ENCODE data around the gene NFE2.
"Not testable (repeated sequence)": the region's sequence is repeated elsewhere in the genome, so short reads cannot be mapped to it uniquely, and the experiment has no call there.

NFE2 gene

GRCh38 chr12:54304187-54304810, 3.5 kb upstream of the NFE2 start:
- no peak for DNase-seq

DNA sequence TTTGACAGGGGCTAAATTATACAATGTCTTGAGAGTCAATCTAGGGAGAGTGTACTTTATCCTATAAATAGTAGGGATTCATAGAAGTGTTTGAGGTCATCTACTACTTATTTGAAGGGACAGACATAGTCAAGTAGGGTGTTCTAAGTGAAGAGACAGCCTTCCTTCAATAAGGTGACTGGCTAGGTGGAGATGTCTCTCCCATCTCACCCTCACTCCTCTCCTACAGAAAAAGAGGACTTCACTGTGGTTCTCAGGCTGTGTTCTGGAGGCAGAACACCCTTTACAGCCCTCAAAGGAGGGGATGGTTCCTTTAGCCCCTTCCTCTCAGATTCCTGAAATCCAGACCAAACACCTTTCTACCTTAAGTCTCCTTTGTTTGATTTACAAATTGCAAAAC, 2.8 kb upstream of the NFE2 start:
- no peak for DNase-seq

DNA sequence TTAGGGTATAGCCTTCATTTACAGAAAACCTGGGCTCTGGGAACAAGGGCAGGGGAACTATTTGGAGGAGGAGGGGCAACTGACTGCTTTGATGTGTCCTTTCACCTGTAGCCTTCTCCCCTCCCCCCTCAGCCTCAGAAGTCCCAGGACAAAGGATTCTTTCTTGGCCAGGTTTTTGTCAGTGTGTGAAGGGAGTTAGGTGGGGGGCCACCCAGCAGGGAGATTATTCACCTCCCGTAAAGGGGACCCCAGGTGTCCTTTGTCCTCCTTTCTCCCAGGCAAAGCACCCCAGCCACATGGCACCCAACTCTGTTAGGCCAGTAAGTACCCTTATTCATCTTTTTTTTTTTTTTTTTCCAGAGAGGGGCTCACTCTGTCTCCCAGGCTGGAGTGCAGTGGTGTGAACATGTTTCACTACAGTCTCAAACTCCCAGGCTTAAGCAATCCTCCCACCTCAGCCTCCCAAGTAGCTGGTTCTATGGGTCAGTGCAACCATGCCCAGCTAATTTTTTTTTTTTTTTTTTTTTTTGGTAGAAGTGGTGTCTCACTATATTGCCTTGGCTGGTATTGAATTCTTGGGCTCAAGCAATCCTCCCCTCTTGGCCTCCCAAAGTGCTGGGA, 723 bp upstream of the NFE2 start:
- no peak for DNase-seq

- no peak for DNase-seq
Measured at GRCh38 chr12:54300225-54300731, 537 bp downstream of the NFE2 start.

DNA sequence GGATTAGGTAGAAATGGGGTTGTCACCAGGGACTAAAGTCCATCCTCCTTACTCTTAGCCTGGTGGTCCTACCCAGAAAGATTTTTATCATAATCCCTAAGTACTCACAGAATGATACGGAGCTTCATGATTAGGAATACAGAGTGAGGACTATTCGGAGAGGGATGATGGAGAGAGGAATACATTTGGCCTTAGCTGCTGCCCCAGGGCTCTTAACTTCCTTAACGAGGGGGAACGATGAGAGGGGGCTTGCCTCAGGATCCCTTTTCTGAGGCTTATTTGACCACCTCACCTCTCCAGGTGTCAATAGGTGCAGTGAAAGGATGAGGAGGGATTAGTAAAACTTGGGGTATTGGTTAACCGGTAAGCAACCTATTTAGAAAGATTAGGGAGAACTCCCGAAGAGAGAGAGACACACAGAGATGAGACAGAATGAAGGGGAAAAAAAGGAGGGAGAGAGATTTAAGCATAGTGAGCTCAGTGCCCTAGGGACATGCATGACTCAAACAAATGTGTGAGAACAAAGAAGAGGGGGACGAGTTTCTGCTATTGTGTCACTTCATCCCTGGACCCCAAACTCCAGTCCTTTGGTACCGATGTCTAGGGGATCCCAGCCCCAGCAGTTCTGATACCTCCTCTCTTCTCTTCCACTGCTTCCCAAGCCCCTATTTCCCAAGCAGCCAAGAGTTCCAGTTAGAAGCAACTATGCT, 1.1 kb downstream of the NFE2 start:
- no peak for DNase-seq

DNA sequence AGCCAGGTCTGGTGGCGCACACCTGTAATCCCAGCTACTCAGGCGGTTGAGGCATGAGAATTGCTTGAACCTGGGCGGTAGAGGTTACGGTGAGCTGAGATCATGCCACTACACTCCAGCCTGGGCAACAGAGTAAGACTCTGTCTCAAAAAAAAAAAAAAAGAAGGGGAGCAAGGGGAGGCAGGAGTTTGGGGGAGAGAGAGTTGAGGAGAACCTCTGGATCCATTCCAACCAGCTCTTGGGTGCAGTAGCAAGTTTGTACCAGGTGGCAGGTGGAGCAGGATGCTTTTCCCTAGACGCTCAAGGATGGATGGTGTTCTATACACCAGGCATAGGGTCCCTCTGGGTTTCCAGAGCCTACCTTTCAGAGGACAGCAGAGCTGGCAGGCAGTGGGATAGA, 1.9 kb downstream of the NFE2 start:
- no peak for DNase-seq

DNA sequence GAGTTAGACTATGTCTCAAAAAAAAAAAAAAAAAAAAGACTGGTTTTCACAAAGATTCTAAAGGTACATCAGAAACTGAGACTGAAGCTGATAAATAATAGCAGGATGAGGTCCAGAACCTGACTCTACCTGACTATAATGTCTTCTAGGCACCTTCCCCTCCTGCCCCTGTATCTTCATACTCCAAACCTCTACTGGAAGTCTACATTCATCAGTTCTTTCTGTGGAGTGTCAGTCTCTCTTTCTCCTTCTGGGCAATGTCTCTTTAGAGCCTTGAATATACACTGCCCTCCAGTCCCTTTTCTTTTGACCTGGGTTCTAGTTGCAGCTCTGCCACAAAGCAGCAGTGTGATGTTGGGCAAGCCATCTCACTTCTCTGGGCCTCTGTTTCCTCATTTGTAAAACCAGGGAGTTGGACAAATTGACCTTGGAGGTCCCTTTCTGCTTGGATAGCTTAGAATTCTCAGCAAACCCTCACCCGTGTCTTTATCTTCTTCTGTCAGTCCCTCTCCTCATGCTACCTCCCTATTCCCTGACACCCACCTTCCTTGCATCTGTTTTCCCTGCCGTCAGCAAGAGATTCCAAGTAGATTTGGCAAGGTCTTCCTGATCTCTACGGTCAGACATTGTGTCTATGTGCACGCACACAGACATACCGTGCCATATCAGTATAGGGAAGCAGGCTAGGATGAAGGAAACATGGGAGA, 4.3 kb downstream of the NFE2 start:
- no peak for DNase-seq

DNA sequence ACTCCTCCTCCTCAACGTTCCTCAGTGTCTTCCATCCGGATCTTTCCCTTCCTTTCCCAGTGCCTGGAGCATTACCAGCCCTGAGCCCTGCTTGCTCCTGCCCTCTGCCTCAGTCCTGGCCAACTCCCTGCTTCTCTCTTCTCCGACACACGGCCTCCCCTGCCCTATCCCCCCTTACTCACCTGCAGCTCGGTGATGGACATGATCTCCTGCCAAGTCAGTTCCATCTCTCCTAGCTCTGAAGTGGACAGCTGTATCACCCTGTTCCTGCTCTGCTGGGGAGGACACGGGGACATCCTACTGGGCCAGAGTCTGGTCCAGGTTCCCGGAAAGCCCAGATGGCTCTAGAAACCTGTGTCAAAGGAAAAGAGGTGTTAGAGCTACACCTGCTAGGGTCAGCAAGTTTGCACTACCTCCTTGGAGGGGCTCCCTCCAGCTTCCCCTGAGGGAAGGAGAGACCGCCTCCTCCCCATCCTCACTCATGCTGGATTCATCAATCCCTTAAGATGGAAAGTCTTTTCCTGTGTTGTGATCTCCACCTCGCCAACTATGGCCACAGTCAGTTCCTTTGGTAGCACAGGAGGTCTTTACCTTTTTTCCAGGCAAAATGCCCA, 5.8 kb downstream of the NFE2 start:
- no peak for DNase-seq

DNA sequence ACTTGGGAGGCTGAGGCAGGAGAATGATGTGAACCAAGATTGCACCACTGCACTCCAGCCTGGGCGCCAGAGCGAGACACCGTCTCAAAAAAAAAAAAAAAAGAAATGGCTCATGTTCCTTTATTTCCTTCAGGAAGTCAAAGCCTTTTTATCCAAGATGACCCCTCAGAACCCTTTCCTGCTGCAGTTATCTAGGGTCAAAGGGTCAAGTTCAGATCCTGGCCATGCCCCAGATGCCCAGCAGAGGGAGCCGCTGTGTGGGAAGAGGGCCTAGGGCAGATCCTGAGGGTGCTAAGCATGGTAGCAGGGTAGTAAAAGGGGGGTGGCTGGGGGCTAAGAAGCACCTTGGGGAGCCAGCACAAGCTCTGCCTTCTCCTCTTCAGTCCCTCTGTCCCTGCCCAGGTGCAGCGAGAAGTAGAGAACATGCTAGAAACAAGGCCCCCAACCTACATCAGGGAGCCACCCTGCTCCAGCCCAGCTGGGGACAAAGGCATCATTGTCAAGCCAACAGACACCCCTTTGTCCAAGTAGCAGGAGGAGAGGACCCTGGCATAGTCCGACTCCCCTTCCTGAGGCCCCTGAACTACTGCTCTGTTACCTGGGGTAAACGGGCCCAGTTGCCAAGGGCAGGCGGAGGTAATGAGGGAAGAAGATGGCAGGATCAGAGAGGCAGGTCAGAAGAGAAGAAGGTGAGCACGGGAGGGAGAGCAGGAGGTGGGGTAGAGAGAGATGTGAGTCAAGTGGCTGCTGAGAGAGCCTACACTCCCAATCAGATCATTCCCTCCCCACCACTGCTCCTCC, 6.5 kb downstream of the NFE2 start:
- DNase-seq: peak; percentile 44 to 57

DNA sequence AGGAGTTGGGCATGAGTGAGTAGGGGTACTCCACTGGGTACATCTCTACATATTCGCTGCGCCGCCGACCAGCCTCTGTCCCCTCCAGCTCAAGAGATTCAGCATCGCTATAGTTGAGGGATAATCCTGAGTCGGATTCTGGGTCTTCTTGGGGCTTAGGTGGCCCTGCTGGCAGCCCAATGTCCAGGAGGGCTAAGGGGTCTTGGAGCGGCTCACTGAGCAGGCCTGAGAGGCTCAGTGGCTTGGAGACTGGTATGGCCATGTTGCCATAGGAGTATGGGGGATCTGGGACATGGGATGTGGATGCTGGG, 7.9 kb downstream of the NFE2 start:
- no peak for DNase-seq

GRCh38 chr12:54292083-54292930, 8.5 kb downstream of the NFE2 start:
- no peak for DNase-seq

DNA sequence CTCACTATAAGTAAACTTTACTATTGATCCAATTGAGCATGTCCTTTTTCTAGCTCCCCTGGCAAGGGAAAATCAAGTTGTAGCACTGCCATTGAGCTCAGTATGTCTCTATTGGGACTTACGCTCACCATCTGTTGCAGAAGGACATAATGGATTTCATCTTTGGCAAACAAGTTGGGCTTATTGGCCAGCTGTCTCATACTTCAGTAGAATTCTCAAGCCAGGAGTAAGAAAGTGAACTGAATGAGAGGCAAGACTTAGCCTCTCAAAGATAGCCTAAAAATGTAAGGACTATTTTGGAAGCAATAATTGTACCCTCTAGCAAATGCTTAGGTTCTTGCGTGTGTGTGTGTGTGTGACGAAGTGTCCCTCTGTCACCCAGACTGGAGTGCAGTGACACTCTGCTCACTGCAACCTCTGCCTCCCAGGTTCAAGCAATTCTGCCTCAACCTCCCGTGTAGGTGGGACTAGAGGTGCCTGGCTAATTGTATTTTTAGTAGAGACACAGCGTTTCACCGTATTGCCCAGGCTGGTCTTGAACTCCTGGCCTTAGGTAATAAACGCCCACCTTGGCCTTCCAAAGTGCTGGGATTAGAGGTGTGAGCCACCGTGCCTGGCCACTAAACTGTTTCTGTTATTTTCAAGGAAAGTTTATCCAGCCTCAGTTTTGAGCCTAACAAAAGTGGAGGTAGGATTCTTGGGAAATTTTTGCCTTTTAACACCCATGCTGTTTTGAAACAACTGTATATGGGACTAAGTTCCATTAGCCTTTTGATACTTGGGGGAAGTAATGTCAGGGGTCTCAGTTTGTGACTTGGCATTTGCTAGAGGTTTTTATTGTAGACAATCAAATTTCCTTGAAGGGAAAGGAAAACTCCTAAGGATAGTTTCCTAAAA, 13.3 kb downstream of the NFE2 start:
- DNase-seq: no peak

GRCh38 chr12:54286042-54287030, 14.5 kb downstream of the NFE2 start:
- DNase-seq: no peak

DNA sequence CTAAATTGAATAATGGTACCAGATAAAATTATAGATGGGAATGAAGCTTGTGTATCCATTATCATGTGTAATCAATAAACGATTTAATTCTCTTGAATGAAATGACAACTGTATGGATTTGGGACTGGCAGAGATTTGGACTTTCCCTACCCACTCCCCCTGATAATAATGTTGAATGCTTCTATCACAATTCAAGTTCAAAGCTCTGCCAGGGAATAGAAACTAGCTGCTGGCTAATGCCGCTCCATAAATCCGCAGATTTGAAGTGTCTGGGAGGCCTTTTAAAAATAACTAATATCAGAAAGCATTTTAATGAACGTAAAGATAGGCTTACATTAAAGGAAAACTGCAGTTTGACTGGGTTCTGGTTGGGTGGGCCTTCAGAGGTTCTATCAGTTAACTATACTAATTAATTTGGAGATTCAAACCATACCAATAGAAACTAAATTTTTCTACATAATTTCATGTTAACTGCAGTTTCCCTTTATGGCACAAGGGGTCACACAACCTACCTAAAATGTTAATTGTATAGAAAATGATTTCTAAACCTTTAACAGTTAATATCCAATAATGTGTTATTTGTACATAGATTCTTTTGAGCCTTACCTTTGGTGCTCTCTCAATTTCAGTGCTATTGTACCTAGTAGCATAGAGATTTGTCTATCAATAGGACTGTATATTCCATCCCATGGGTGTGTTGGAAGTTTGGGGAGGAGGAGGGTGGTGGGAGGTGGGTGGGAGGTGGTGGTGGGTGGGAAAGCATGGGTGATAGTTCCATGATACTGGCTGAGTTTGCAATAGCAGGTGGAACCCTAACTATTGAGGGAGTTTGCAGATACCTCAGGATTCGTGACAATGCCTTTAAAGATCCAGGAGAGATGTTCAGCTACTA, 15.4 kb downstream of the NFE2 start:
- no peak for DNase-seq

- not testable (repeated sequence) for DNase-seq
Measured at GRCh38 chr12:54284070-54284780, 16.6 kb downstream of the NFE2 start.

DNA sequence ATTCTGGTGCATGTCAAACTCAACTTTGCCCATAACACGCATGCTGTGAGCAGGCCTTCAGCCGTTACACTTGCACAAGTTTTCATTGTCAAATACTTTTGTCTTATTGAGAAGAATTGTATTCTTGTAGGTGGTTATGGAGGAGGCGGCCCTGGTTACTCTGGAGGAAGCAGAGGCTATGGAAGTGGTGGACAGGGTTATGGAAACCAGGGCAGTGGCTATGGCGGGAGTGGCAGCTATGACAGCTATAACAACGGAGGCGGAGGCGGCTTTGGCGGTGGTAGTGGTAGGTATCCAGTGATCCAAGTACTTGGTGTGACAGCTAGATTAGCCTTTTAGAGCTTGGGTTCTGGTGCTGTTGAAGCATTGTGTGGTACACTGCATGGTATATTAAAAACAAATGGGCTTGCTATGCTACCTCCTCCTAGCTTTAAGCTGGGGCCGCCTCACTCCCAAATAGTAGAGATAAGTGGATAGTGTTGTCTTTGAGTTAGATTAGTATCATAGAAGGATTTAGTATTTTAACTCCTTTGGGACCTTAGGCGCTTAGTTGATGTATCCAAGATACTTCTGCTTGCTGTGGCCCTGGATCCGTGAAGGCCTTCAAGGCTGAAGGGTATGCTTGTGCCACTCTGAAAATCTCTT, 17.7 kb downstream of the NFE2 start:
- DNase-seq: no peak

- not testable (repeated sequence) for DNase-seq
Measured at GRCh38 chr12:54281694-54282093, 19.1 kb downstream of the NFE2 start.

Data from activated CD4-positive, alpha-beta T cell treated with anti-CD3 and anti-CD28 coated beads for 4 hours (primary cell).